Sigmoid colon (tissue), 4 donors: ENCODE measurements around the gene CALHM2.

Experiments used
- POLR2AphosphoS5 ChIP-seq, 4 donors: sonication (generic); formaldehyde crosslinking; IDR thresholded peaks; one replicate each; pipeline ENCODE4 v1.6.1; 2017; ENCODE audit warnings: antibody characterized with exemption in 4 of 4
- TF ChIP-seq, protein P1 (sequence below), 4 experiments: fragments of 450-650 bp in 3 of 4; fragments of 200-600 bp in 1 of 4; IDR thresholded peaks; one replicate each; pipeline ENCODE4 v1.5.1; 2016 to 2019; ENCODE audit warnings: antibody characterized with exemption in 4 of 4, mild to moderate bottlenecking in 3 of 4, moderate library complexity in 2 of 4

GRCh38 chr10:103500481-103500880 is 48.3 kb upstream of the CALHM2 start:
- no peak for TF ChIP-seq POLR2AphosphoS5 (IDR thresholded peaks at IDR 0.05)
- TF ChIP-seq, protein P1, sequence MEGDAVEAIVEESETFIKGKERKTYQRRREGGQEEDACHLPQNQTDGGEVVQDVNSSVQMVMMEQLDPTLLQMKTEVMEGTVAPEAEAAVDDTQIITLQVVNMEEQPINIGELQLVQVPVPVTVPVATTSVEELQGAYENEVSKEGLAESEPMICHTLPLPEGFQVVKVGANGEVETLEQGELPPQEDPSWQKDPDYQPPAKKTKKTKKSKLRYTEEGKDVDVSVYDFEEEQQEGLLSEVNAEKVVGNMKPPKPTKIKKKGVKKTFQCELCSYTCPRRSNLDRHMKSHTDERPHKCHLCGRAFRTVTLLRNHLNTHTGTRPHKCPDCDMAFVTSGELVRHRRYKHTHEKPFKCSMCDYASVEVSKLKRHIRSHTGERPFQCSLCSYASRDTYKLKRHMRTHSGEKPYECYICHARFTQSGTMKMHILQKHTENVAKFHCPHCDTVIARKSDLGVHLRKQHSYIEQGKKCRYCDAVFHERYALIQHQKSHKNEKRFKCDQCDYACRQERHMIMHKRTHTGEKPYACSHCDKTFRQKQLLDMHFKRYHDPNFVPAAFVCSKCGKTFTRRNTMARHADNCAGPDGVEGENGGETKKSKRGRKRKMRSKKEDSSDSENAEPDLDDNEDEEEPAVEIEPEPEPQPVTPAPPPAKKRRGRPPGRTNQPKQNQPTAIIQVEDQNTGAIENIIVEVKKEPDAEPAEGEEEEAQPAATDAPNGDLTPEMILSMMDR (IDR thresholded peaks at IDR 0.05), result no peak
